Keratinocyte (primary cell): ENCODE results near the gene MLXIP.

Experiments used
- CTCF ChIP-seq, 3 experiments: IDR thresholded peaks in 1 of 3; conservative IDR thresholded peaks in 1 of 3; optimal IDR thresholded peaks in 1 of 3; 2 replicates in 2 of 3; 3 replicates in 1 of 3; pipeline versions ENCODE3 to v1.5.1; 2011; ENCODE audit warnings: low read length in 3 of 3, mild to moderate bottlenecking in 3 of 3, moderate library complexity in 2 of 3, control low read depth in 1 of 3, inconsistent platforms in 1 of 3; ENCODE audit not compliant: insufficient read depth in 2 of 3; ENCODE audit errors: extremely low read depth in 1 of 3
- EZH2 ChIP-seq: IDR thresholded peaks from one replicate; pipeline ENCODE4 v1.6.1; 2012; ENCODE audit warnings: inconsistent platforms, mild to moderate bottlenecking, low read length, moderate library complexity

GRCh38 chr12:122049827-122050226, 28.7 kb upstream of the MLXIP start:
- TF ChIP-seq CTCF (optimal IDR thresholded peaks at IDR 0.05 in 1 of 3, IDR thresholded peaks at IDR 0.05 in 1 of 3, conservative IDR thresholded peaks at IDR 0.05 in 1 of 3; ENCODE audit: extremely low read depth in 1 of 3, insufficient read depth in 2 of 3, low read length in 3 of 3), result no peak
- no peak for TF ChIP-seq EZH2
